ENCODE measurements around the gene CHEK1.
A peak's percentile ranks its signal among the peaks of the same experiment; 100 is the strongest.

Gene CHEK1

DNA sequence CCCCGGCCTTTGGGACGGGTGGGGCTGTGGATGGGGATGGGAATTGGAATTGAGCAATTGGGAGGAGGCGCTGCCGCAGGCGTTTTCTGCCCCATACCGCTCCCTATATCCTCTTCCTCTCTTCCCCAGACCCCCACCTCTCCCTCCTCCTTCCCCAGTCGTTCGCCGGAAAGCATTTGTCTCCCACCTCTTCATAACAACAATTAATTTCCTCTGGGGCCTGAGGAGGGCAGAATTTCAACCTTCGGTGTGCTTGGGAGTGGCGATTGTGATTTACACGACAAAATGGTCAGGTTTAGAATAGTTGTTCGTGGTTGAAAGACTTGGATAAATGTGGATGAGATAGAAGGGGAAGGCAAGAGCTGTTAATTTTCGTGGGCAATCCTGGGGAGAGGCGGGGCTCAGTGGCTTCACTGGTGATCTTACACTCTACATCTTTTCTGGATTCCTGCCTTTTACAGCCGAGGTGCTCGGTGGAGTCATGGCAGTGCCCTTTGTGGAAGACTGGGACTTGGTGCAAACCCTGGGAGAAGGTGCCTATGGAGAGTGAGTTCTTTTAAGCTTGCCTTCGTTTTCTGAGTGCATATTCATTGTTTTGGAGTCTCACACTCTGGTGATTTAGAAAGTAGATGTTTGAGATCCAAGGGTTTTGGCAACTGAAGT is 1.5 kb downstream of the CHEK1 start:
- DNase-seq = peak; percentile 62

DNA sequence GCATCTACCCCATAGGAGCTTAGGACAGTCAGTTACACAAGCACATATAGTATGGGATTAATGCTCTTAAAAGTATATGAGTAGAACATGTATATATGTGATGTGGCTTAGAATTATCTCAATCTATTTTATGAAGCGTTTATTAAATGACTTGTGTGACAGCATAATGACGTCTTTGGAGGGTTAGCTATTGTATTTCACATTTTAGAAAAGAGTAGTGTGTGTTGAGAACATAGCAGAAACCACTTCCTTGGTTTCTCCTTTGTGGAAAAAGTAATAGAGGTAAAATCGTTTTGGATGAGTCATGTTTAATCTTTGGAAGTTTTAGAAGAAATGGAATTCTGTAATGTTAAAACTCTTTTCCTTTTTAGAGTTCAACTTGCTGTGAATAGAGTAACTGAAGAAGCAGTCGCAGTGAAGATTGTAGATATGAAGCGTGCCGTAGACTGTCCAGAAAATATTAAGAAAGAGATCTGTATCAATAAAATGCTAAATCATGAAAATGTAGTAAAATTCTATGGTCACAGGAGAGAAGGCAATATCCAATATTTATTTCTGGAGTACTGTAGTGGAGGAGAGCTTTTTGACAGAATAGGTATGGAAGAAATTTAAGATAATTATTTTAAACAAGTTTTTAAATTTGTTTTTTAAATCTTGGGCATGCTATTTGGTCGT is 2.4 kb downstream of the CHEK1 start:
- no peak for DNase-seq

DNA sequence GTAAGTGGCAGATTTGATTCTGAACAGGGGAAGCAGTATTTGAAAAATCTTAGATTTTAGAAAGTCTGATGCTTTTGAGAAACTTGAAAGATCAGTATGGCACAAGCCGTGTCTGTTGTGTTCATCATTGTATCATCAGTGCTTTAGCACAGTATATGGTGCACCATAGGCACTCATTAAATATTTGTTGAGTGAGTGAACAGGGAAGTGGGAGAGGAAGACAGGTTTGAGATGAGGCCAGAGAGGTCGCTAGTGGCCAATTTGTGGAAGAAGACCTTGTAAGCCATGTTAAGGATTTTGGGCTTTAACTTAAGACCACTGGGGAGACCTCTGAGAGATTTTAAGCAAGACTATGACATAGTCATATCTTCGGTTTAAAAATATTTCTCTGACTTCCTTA is 12.9 kb downstream of the CHEK1 start:
- no peak for DNase-seq

DNA sequence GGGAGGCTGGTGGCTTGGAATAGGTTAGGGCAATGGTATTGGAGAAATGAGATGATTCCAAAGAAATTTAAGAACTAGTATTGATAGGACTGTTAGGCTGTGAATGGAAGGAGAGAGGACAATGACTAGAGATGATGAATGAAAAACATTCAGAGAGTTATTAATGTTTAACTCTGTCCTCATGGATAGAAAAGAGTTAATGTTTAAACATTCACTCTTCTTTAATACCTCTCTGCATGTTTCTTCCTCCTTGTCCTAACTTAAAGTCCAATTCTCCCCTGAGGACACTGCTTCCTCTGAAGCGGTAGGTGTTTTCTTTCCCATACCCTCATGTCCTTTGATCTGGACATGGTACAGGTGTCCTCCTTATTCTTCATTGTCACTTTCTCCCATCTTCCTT is 13.4 kb downstream of the CHEK1 start:
- no peak for DNase-seq

DNA sequence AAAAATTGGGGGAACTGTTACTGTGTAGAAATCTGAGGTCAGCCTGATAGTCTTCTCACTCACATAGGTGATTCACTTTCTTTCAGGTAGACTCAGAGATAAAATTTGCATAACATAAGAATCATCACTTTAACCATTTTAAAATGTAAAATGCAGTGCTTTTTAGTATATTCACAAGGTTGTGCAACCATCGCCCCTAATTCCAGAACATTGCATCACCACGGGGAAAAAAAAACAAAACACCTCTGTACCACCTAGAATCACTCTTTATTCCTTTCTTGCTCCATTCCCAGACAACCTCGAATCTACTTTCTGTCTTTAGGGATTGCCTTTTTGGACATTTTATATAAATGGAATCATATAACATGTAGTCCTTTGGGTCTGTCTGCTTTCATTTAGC is 20.9 kb downstream of the CHEK1 start:
- DNase-seq = no peak

DNA sequence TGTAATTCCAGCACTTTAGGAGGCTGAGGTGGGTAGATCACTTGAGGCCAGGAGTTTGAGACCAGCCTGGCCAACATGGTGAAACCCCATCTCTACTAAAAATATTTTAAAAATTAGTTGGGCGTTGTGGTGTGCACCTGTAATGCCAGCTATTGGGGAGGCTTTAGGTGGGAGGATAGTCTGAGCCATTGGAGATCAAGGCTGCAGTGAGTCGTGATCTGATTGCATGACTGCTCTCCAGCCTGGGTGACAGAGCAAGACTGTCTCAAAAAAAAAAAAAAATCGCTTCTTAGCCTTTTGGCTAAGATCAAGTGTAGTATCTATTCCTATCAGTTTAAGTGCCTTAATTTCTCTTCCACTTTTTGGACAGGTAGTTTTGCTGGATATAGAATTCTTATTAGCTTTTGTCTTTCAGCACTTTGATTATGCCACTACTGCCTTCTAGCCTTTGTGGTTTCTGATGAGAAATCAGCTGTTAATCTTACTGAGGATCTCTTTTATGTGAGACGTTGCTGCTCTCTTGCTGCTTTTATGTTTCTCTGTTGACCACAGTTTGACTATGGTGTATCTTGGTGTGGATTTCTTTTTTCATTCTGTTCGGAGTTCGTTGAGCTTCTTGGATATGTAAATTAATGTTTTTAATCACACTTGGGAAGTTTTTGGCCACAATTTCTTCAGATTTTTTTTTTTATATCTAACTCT is 24.7 kb downstream of the CHEK1 start:
- no peak for DNase-seq

DNA sequence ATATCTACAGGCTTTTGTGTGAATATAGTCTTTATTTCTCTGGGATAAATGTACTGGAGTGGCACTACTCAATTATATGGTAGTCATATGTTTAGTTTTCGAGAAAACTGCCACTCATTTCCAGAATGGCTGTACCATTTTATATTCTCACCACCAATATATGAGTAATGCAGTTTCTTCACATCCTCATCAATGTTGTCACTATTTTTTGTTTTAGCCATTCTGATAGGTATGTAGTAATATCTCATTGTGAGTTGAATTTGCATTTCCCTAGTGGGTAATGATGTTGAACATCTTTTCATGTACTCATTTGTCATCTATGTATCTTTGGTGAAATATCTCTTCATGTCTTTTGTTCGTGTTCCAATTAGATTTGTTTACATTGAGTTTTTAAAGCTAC is 37.7 kb downstream of the CHEK1 start:
- no peak for DNase-seq

DNA sequence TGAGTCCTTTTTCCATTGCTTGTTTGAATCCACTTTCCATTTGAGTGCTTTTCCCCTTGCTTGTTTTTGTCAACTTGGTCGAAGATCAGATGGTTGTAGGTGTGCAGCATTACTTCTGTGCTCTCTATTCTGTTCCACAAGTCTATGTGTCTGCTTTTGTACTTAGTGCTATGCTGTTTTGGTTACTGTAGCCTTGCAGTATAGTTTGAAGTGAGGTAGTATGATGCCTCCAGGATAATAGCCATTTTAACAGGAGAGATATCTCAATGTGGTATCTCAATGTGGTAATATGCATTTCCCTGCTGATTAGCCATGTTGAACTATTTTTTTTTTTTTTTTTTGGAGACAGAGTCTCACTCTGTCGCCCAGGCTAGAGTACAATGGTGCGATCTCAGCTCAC is 38.9 kb downstream of the CHEK1 start:
- DNase-seq = no peak

DNA sequence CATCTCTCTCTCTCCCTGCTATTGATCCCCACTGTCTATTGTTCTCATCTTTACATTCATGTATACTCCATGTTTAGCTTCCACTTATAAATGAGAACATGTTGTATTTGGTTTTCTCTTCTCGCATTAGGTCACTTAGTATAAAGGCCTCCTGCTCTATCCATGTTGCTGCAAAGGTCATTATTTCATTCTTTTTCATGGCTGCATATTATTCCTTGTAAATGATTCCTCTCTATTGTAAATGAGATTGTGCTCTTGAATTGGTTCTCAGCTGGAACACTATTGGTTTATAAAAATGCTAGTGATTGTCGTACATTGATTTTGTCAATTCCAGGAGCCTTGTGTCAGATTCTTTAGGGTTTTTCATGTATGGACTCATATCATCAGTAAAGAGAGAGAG is 42.2 kb downstream of the CHEK1 start:
- no peak for DNase-seq

DNA sequence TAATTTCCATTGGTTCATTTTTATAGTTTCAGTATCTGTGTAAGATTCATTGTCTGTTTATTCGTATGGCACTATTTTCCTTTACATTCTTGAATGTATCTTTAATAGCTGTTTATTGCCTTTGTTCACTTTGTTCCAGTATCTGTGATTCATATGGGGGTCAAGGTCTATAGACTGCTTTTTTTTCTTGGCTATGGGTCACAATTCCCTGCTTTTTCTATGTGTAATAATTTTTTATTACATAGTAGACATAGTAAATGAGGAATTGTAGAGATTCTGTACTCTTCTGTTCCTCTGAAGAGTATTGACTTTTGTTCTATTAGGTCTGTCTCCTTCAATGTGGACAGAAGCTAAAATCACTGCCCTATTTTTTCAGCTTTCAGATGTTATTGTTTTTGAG is 45.2 kb downstream of the CHEK1 start:
- no peak for DNase-seq

DNA sequence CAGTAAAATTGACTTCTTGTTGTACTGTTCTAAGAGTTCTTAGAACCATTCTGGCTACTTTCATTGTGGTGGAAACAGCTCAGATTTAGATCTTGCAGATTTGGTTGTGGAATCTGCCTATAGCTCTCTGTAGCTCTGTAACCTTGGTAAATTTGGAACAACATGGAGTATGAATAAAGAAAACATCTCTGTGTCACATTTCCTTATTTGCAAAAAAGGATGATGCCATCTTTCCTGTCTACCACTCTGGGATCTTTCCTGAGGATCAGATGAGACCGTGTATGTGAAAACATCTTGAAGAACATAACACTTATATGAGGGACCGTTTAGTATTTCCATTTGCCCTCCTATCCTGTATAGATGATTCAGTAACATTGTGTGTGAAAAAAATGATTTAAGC is 46.6 kb downstream of the CHEK1 start:
- DNase-seq = no peak

DNA sequence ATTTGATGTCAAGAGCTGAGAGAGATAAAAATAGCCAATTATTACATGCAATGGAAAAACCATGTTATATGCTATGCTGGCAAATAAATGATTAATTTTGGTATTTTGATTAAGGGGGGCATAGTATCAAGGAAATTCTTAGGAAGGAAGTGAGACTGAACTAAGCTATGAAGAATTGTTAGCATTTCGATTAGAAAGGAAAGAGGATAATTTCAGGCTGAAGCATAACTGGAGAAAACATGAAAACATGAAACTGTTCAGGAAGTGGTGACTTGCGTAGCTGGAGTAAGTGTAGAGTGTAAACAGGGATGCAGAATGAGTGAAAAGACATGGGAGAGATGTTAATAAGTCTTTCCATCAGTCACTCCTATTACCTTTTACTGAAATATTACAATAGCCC is 49.2 kb downstream of the CHEK1 start:
- DNase-seq = no peak

DNA sequence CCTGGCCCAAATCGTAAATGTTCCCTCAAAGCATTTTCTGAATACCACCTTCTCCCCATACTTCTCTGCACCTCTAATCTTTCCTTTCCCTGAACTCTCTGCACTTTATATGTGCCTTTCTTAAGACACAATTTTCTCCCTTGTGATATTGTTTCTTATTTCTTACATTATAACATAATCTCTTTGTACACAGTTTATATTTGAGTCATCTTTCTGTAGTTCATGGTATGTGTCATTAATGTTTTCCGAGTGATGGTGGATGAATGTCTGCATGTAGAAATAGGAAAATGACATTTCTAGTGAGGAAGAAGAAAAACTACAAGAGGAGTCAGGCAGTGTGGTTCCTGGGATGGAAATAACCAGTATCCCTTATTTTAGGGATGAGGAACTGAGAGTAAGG is 50.2 kb downstream of the CHEK1 start:
- no peak for DNase-seq

DNA sequence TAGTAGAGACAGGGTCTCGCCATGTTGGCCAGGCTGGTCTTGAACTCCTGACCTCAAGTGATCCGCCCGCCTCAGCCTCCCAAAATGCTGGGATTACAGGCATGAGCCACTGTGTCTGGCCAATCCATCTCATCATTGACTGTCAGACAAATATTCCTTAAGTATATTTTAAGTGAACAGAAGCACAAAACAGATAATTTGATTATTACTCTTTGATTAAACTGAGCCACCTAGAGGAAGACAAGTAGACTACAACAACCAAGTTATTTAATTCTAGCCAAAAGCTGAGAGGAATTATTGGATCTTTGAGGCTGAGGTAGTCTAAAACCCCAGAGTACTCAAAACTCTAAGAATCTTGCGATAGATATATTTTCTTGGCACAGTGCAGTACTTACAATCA is 54.4 kb downstream of the CHEK1 start:
- no peak for DNase-seq

DNA sequence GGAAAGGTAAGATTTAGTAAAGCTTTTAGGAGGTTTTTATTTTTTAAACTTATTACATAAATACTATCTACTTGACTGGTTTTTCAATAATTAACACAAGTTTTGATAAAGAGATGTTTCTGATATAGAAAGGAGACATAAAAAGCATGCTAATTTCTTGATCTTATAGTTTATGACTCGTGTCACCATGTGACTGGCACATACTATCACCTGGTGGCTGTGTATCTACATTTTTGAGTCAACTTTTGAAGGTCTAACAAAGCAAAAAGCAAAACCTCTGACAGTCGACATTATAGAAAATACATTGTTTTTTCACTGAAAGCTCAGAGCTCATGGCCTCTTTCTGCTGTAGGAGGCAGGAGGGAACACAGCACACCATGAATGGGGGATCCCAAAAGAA is 54.9 kb downstream of the CHEK1 start:
- no peak for DNase-seq

DNA sequence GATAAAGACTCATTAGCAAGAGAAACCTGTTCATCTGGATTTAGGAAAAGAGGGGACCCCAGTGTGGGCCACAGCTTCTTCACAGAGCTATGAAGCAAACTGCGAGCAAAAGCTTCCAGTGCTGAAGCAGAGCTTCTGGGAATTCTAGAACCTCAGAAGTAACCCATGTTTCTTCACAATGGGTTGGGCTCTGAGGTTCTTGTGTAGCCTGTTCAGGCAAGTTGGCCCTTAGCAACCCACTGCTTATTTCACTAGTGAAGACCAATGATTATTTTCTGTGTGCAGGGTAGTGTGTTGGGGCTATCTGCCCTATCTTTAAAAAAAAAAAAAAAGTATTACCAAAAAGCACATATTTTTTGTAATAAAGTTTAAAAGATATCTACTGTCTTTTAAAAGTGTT is 55.8 kb downstream of the CHEK1 start, which contains the start of gene ACRV1:
TSS of gene ACRV1 (minus strand) at position 101 of the 400 bp plus-strand sequence. CDS start at position 34, 67 bp downstream.
- DNase-seq = no peak

DNA sequence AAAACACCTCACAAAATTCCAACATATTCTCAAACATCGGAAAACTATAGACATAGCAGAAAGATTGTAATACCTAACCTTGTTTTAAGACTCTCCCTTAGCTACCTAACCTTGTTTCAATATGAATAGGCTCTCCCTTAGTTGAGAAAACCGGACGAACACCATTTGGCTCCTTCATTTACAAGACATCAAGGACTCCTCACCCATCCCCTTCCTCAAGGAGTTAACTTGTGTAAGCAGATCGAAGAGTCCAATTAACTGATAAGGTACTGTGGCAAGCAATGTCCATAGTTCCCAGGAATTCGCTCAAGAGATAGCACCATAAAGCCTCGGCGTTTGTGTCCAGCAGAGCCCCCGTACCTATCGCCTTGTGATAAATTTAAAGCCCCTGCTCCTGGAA is 60.3 kb downstream of the CHEK1 start:
- DNase-seq = no peak

DNA sequence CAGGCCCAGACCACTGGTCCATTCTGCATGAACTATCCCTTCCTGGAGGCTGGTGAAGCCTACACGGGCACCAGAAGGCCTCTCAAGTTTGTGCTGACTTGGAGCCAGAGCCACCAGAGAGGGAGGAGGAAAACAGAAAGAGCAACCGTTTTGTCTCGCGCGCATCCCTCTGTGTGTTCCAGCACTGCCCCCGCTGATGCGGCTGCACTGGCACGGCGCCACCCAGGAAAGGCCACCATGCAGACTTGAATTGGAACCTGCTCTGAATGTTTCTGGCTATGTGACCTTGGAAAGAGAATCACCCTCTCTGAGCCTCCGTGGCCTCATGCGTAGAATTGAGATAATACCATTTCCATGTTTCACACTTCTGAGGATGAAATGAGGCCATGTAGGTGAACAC is 63.1 kb downstream of the CHEK1 start:
- DNase-seq = no peak

DNA sequence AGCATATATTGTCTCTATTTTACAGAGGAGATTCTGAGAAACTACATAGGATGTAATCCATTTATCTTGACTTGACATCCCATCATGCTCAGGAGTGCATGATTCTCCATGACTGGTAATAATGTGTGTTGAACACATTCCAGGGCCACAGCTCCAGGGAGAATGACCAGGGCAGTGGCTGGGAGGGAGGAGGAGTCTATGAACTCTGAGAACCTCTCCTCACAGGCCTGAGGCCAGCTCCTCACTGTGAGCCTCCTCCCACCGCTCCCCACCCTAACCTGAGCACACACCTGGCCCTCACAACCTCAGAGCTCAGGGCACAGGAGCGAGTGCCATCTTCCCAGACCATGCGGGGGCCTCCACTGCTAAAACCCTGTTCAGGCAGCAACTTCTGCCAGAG is 63.7 kb downstream of the CHEK1 start:
- DNase-seq = no peak

DNA sequence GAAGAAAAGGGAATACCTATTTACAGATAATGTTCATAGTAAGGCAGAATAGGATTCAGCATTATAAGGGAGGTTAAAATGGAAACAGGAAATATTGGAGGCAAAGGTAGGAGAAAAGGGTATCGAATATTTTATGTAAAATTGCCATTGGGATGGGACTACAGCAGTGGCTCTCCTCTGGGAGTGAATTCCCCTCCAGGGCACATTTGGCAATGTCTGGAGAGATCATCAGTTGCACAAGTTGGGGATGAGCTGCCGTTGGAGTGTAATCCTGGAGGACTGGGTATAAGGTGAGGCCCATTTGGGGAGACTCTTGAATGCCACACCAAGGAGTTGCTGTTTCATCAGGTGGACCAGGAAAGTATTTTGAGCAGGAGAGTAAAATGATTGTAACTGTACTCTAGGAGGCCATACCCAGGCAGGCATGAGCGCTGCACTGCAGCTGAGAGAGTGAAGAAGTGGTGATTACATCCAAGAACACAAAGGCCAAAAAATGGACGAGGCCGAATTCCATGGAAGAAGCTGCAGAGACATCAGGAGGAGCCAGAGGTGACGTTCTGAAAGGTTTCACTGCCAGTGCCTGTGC is 64.4 kb downstream of the CHEK1 start:
- no peak for DNase-seq

DNA sequence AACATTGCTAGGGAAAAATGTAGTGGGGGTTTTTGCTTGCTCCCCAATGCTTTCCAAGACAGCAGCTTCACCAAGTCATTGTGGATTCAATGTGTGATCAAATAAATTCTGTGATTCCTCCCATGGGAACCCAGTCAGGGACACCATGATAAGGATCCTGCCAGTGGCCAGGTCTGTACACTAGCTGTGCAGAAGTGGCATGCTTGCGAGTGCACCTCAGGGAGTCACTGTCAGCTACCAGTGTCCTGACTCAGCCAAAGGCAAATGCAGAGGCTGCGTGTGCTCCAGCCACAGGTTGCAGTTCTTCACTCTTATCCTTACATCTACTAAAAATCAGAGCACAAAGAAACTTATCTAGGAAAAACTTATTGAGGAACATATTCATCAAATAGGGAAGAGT is 65.0 kb downstream of the CHEK1 start:
- DNase-seq = no peak

DNA sequence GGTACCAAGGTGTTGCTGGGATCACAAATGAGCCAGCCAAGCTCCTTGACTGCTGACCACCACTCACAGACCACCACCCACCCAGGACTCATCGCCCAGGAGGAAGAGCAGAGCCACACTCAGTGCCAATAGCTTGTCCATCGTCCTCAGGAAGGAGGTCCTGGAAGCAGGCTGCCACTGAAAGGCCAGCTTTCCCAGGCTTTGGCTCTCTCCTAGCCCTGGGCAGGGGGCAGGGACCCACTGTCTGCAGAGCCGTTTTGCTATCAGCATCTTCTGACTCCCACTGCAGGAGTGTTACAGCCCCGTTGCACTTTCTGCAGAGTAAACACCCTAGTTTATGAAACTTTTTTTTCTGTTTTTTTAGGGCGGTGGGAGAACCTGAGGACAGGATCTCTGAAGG is 67.9 kb downstream of the CHEK1 start:
- DNase-seq = no peak

DNA sequence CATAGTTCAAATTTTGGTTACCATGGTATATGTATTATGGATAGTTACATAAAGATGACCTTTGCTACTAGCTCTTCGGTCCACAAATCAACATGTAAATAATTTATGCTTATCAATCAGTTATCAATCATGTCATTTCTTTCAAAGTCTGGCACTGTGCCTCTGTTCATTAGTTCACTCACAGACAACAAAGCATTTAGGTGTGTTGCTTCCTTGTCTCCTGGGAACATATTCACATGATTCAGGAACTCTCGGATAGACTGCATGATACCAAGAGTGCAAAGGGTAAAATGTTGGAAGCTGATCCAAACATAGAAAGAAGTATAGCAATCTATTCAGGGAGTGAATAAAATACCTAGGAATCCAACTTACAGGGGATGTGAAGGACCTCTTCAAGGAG is 70.0 kb downstream of the CHEK1 start:
- no peak for DNase-seq

DNA sequence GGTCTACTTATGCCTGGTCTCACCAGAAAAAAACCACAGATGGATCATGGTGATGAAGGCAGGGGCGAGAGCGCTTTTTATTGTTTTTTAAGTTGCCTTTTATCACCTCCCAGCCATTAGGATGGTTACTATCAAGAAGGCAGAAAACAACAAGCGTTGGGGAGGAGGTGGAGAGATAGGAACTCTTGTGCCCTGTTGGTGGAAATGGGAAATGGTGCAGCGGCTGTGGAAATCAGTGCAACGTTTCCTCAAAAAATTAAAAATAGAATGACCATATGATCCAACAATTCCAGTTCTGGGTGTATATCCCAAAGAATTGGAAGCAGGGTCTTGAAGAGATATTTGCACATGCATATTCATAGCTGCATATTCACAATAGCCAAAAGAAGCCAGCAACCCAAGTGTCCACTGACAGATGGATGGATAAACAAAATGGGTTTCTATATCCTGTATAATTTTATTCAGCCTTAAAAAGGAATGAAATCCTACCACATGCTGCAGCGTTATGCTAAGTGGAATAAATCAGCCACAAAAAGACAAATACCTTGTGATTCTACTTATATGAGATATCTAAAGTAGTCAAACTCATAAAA is 76.2 kb downstream of the CHEK1 start:
- DNase-seq = no peak
